ENCODE results near the gene OSBPL2. TPM values are rescaled to one million over a fixed set of nuclear protein-coding genes. Genes with fewer than 3 reads are reported as not detected.

OSBPL2 gene
- total RNA-seq, 4 donors from 2014 or later, result 48.4 to 65.1 (median 55.8) TPM

- Histone ChIP-seq H3K4me3 (no peak overlapping the region), H3K4me1 (peaks cover 1 to 61% (median 28%) of the 10 kb centered on the region in 3 donors), H3K27me3 (no peaks in the 10 kb centered on the region), H3K9me3 (no peaks in the 10 kb centered on the region), H3K27ac (peak overlapping the region in 2 of 4 donors; percentile 34 to 42), H3K36me3 (peaks cover 67 to 100% (median 80%) of the 10 kb centered on the region in 3 donors)
- DNase-seq, result no peak
- intact Hi-C loops (cut with DNase I), result no loop called here
- WGBS, 2 donors, result no CpG with 5 or more reads among the region's 18 CpGs
- no peak for TF ChIP-seq CTCF (IDR thresholded peaks at IDR 0.05)
- no peak for TF ChIP-seq POLR2A (IDR thresholded peaks at IDR 0.05)
These were observed 72.8 kb downstream of the OSBPL2 start for GRCh38 chr20:62311150-62311549.

- 78 to 100% methylated on average over 4 to 5 of the region's 60 CpGs for WGBS, 2 donors
These were observed 73.7 kb downstream of the OSBPL2 start for GRCh38 chr20:62311832-62312661.

DNA sequence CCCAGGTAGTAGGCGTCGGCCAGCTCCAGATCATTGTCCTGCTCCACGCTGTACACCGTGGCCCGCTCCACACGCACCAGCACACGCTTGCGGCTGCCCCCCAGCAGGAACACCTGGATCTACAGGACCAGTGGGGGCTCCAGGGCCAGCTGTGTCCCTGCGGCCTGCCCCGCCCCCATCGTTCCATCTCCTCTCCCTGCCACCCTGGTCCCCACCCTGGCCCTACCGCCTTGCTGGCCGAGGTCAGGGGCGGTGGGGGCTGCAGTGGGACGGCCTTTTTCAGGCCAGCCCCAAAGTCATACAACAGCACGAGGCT, 74.3 kb downstream of the OSBPL2 start:
- Histone ChIP-seq H3K9me3 (no peaks in the 10 kb centered on the region), H3K27ac (no peak overlapping the region), H3K27me3 (no peaks in the 10 kb centered on the region), H3K4me1 (peaks cover 10 to 61% (median 26%) of the 10 kb centered on the region in 3 donors), H3K36me3 (peaks cover 67 to 100% (median 73%) of the 10 kb centered on the region in 3 donors), H3K4me3 (no peak overlapping the region)
- DNase-seq, result no peak
- intact Hi-C loops (cut with DNase I), result no loop called here
- TF ChIP-seq CTCF (IDR thresholded peaks at IDR 0.05) (no peak), POLR2A (IDR thresholded peaks at IDR 0.05) (no peak)
- WGBS, 2 donors, result 75% methylated on average over 2 of the region's 16 CpGs; no CpG with 5 or more reads in 1 of the 2 donors

More at GRCh38 chr20:62311832-62312661, 73.7 kb downstream of the OSBPL2 start:
- DNase-seq, result no peak
- Histone ChIP-seq H3K36me3 (peaks cover 69 to 100% (median 79%) of the 10 kb centered on the region in 3 donors), H3K4me1 (peaks cover 5 to 61% (median 26%) of the 10 kb centered on the region in 3 donors), H3K4me3 (no peak overlapping the region), H3K27me3 (no peaks in the 10 kb centered on the region), H3K27ac (no peak overlapping the region), H3K9me3 (no peaks in the 10 kb centered on the region)
- TF ChIP-seq POLR2A (IDR thresholded peaks at IDR 0.05) (no peak), CTCF (IDR thresholded peaks at IDR 0.05) (no peak)
- intact Hi-C loops (cut with DNase I), result no loop called here

- DNase-seq, result no peak
- no peak overlapping the region for H3K27ac ChIP-seq
- H3K4me3 ChIP-seq, result no peak overlapping the region
- WGBS, 2 donors, result 70 to 89% methylated on average over 6 to 16 of the region's 26 CpGs
- H3K27me3 ChIP-seq, result no peaks in the 10 kb centered on the region
- intact Hi-C loops (cut with DNase I), result no loop called here
- H3K36me3 ChIP-seq, result peaks cover 63 to 97% (median 69%) of the 10 kb centered on the region in 3 donors
- no peaks in the 10 kb centered on the region for H3K9me3 ChIP-seq
- H3K4me1 ChIP-seq, result peaks cover 11 to 59% (median 22%) of the 10 kb centered on the region in 3 donors
- TF ChIP-seq POLR2A (IDR thresholded peaks at IDR 0.05), result no peak
- TF ChIP-seq CTCF (IDR thresholded peaks at IDR 0.05), result no peak
These were observed 74.7 kb downstream of the OSBPL2 start for GRCh38 chr20:62313021-62313420.

All from esophagus squamous epithelium (tissue), 5 donors.